Stimulated activated CD8-positive, alpha-beta memory T cell treated with anti-CD3 and anti-CD28 coated beads, Interleukin-2, amount 100 ng/mL, for 1 hour (primary cell): Measurements from ENCODE around the gene FAM107B.

Source experiments
- DNase-seq, 2 donors: peaks; one replicate each; pipeline ENCODE4 v3.0.0-alpha.2; 2020; ENCODE audit warnings: low read depth in 2 of 2

Gene FAM107B

DNA sequence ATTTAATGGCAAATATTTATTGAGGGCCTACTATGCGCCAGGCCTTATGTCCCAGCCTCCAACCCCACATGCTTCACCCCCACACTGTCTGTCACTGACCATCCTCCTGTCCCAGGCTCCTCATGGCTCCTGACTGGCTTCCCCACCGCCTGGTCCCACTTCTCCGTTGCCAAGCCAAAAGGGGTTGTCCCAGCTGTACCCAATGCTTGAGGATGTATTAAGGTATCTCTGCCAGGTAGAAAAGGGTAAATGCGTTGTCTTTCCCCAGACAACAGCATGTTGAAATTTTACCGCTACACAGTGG, 275.1 kb downstream of the FAM107B start:
- DNase-seq = no peak

DNA sequence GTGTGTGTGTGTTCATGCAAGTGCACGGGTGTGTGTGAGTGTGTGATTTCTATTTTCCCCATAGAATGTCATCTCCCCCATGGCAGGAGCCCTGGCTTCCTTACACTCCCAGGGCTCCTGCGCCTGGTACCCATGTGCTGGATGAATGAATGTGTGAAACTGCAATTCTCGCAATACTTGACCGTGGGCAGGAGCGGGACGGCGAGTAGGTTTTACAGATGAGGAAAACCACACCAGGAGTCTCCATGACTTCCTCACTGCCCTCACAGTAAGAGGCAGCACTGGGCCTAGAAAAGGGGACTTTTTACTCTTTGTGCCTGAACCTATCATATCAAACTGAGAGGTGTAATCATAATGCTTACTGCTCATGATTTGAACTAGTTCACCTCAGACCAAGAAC, 276.4 kb downstream of the FAM107B start:
- DNase-seq = no peak

DNA sequence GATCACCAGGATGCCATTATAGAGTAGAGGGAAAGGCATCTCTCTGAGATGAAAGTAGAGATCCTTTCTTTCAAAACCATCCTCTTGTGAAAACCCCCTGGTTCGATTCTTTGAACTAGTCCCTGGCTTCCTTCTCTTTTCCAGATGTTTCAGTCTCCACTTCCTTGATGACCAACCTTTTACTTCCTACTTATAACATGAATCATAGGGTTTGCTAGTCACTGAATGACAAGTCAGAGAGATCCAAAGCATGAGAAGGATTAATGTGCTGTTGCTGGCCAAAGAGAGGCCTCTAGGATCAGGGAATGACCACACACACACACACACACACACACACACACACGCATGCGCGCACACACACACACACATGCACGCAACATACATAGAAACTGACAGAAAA, 282.9 kb downstream of the FAM107B start:
- DNase-seq = no peak

DNA sequence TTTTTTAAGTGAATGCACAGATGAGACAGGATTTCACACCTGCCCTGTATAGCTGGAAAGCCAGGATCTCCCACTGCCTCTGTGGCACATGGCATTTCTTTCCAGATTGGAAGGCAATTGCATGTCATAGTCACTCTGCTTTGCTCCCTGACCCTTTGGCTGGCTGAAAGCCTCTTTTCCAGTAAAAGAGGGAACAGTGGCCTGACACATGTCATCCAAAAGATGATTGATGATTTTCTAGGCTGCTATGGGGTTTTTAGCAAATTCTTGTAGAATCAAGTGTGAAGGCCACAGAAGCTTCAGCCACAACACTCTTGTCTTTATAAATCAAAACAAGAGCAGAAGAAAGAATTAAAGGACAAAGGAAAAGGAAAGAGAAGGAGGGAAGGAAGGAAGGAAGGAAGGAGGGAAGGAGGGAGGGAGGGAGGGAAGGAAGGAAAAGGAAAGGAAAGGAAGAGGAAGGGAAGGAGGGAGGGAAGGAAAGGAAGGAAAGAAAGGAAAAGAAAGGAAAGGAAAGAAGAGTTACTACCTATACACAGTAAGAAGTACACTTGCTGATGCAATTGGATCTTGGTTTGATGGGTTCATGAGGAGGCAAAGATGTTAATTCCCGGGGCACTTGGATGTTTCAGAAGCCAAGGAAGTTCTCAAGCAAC, 285.0 kb downstream of the FAM107B start:
- DNase-seq = no peak

DNA sequence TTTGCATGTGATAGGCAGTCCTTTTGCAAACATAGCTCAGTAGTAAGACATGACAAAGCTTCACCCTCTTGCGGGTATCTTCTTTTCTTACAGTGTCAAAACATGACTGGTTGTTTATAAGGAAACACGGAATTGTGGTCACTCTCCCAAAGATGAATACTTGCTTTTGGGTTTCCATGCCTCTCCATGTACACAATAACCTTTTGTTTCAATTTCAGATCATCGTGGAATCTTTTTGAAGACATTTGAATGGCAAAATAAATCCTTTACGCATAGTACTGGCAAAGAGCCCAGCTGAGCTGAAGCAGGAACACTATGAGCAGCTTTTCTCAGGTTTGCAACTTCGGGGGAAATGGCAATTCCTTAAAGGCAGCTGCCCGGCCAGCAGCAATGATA, 287.2 kb downstream of the FAM107B start:
- no peak for DNase-seq

DNA sequence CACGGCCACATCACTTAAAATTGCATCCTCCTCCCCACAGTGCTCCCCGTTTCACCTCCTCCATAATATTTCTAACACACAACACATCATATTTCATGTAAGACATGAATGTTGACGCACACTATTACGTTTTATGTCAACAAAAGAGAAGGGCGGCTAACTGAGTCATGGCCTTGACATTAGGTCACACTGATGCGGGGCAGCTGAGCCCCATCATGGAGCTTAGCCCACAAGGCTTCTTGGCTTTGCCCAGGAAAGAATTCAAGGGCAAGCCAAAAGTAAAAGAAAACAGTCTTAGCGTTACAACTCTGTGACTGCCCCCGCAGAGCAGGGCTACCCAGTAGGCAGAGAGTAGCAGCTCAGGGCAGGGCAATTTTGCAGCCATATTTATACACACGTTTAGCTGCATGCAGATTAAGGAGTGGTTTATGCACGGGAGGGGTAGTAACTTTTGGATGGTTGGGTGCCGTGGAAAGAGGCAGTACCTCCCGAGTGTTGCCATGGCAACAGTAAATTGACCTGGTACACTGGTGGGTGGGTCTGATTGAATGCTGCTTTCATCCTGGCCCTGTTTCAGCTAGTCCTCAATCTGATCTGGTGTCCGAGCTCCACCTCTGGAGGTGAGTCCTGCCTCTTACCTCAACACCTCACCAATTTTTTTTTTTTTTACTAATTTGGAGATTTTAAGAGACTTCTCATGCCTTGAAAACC, 287.8 kb downstream of the FAM107B start:
- no peak for DNase-seq

DNA sequence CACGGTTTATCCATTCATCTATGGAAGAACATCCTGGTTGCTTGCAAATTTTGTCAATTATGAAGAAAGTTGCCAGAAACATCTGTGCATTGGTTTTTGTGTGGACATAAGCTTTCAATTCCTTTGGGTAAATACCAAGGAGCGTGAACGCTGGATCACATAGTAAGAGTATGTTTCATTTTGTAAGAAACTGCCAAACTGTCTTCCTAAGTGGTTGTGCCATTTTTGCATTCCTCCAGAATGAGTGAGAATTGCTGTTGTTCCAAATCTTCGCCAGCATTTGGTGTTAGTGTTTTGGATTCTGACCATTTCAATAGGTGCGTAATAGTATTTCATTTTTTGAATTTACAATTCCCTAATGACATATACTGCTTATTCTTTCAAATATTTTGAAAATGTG, 288.7 kb downstream of the FAM107B start:
- no peak for DNase-seq

DNA sequence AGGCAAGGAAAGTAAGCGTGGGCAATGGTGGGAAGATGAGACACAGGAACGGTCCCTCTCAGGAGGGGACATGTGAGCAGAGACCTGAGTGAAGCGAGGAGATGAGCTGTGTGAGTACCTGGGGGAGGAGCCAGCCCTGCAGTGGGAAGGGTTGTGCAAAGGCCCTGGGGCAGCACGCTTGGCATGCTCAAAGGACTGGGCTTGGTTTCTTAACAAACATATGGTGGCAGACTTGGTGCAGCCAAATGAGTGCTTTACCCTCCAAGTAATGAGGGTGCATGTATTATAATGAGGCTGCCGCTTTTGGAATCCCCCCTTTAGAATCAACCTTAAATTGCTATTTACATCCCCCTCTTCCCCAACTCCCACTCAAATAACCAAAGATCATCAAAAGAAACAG, 291.3 kb downstream of the FAM107B start:
- no peak for DNase-seq

DNA sequence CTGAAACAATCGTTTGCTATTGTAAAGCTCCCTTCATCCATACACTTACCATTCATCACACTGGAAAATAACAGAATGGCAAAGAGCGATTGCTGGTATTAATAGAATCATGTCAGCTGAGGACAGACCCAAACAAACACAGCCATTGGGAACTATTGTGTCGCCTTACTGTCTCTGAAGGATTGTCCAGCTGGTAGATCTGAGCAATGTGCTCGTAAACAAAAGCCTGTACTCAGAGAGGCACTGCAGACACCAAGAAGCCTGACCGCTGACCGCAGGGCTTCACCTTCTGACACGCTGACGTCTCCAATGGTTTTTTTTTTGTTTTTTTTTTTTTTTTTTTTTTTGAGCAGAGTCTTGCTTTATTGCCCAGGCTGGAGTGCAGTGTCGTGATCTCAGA, 292.9 kb downstream of the FAM107B start:
- no peak for DNase-seq

DNA sequence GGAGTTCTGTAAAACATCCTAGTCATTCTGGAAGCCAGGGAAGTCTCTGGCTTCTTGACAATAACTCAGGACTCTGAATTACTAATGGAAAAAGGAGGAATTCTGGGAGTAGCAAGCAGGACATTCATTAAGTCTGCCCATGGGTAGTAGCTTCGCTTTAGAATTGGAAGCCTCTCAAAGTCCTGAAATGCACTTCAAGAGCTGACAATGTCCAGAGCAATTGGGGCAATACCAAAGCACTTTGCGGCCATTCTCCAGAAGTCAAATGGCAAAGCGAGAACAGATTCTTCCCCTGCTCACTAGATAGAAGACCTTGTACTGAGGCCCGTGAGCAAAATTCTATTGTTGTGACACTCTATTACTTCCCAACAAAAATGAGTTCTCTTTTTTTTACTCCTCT, 293.7 kb downstream of the FAM107B start:
- no peak for DNase-seq

DNA sequence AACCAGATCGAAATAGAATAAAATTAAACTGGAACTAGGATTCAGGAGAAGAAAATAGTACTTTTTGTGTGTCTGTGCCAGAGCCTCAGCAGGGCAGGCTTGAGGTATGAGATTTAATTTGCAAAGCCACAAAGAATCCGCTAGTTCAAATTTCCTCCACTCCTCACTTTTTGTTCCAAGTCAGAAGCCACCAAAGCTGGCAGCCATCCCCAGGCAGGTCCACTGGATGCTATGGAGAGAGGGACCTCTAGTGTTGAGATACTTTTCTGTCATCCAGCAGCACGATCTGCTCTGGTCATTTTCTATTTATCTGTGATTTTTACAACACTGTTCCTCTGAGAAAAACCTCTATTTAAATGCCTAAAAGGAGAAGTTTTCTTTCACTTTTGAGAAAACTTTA, 296.1 kb downstream of the FAM107B start:
- DNase-seq = no peak

DNA sequence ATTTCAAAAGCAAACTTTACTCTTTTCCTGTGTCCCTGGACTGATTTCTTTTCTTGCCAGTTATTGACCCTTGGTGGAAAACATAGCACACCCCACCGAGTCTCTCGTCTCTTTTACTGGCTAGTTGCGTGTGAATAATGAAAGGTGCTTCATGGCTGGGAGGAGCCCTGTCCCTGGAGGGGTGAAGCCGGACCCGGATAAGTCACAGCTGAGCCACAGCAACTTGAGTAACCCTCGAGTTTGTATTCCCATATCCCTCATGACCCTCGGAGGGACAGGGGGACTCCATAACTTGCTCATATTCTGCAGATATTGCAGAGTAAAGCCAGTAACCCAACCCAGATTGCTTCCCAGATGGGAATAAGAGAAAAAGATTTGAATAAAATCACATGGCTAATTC, 296.5 kb downstream of the FAM107B start:
- no peak for DNase-seq

DNA sequence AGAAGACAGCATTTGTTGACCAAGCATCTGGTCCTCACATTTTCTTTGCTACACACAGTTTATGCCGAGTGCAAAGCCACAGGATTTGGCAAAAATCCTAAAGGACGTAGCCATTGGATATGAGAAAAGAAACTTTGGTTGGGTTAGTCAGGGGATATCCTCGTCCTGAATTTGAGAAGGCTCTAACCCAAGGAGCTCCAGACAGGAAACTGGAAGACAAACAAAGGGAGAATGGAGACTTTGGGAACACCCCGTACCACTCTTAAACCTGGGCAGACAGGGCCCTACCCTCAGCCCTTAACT, 297.3 kb downstream of the FAM107B start:
- DNase-seq = no peak

DNA sequence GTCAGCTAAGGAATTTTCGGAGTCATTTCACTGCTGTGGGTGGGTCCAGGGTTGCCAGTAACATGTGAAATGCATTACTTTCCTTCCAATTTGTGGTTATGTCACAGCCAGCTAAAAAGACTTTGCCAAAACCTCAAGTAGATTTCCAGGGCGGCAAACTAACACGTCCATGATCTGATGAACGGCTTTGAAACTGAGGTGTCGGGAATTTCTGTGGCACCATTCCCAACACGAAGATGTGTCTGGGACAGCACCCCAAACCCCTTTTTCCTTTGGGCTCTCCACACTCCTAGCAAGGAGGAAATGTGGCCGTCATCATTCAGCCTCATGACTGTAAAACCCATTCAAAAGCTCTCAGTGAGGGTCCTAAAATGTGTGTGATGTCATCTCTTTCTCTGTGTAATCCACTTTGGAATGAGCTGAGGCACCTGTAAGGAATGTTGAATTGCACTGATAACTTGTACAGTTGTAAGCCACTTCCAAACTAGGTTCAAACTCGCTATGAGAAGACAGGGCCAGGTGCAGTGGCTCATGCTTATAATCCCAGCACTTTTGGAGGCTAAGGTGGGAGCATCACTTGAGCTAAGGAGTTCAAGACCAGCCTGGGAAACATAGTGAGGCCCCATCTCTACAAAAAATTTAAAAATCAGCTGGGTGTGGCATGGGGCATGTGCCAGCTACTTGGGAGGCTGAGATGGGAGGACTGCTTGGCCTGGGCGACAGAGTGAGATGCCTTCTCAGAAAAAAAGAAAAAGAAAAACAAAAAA, 297.9 kb downstream of the FAM107B start:
- no peak for DNase-seq

DNA sequence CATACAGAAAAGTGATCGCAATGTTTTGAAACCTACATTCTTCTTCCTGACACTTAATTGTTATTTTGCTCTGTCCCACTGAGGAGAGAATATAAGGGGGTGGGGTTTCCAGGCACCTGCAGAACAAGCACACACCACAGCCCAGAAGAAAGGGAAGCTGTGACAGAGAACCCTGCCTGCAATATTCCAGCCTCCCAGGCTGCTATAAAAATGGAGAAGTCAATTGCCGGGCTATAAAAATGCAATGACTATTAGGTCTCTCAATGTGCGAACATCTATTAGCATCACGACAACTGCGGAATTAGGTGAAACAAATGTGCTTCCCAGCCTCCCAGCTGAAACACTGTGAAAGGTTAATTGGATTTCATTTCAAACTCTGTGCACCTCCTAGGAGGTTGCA, 298.7 kb downstream of the FAM107B start:
- DNase-seq = no peak

DNA sequence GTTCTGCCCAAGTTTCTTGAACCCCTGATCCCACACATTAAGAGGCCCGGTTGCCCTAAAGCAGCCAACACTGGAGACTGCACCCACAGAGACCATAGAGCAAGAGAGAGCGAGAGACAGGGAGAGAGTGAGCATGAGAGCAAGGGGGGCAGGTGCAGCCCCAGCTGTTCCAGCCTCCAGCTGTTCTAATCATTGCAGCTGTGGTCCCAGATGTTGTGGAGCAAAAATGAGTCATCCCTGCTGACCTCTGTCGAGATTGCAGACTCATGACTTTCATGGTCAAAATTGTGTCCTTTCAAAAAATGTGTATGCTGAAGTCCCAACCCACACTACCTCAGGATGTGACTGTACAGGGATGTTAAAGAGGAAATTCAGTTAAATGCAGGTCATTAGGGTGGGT, 300.0 kb downstream of the FAM107B start:
- no peak for DNase-seq

DNA sequence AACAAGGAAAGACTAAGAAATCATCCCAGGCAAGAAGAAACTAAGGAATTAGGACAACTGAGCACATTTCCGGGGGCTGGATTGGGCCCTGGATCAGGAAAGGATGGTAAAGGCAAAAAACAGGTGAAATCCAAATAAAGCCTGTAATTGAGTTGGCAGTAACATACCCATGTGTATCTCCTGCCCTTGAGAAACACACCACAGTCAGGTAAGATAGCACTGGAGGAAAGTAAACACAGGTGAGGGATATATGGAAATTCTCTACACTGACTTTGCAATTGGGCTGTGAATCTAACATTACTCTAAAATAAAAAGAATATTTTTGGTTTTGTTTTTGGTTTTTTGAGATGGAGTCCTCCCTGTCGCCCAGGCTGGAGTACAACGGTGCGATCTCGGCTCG, 303.8 kb downstream of the FAM107B start:
- no peak for DNase-seq

DNA sequence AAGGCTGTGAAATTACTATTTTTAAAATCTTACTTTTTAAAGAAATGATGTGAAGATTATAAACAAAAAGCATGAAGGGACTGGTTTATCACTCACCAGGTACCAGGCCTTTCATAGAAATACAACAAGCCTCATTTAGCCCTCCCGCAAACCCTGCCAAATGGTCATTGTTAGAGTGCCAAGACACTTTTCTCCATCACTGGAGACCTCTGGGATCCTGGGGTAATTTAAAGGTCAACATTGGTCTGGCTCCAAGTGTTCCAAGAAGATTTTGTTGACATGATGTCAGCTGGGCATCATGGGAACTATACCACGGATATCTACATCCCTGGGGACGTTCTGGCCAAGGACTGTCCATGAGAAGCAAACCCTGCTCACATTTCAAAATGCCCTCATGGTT, 306.0 kb downstream of the FAM107B start:
- DNase-seq = no peak
